Mucosa of descending colon (tissue), 3 donors: ENCODE results near the gene POLL. TPM values are rescaled to one million over a fixed set of nuclear protein-coding genes. Genes with fewer than 3 reads are reported as not detected.

Experiments used
- ATAC-seq: fragments of 200-7000 bp; cut with Tn5 transposase; one replicate; pipeline ENCODE4 v1.9.1; 2020; ENCODE audit warnings: mild to moderate bottlenecking, moderate library complexity
- DNase-seq, 3 donors: peaks; one replicate each; pipeline ENCODE4 v3.0.0-alpha.2; 2020
- H3K36me3 ChIP-seq: fragments of 200-600 bp; one replicate; pipeline ENCODE4 v1.8.0; 2021; ENCODE audit warnings: low read depth, mild to moderate bottlenecking
- H3K4me1 ChIP-seq: fragments of 200-600 bp; one replicate; pipeline ENCODE4 v1.8.0; 2021; ENCODE audit warnings: low read depth, mild to moderate bottlenecking
- H3K4me3 ChIP-seq: fragments of 200-600 bp; one replicate; pipeline ENCODE4 v1.8.0; 2021; ENCODE audit warnings: mild to moderate bottlenecking
- H3K9me3 ChIP-seq: fragments of 200-600 bp; one replicate; pipeline ENCODE4 v1.8.0; 2021; ENCODE audit warnings: mild to moderate bottlenecking
- intact Hi-C, 2 donors: fragments of 100-400 bp; cut with DNase I in 1 of 2; cut with micrococcal nuclease in 1 of 2; formaldehyde crosslinking; loops; one replicate each; pipeline versions ENCODE4 v1.11.0 to v1.11.1; 2022; cut with DNase I, micrococcal nuclease
- microRNA-seq: library from miRNA; unstranded; fragments of <30 nt; microRNA quantifications from one replicate; pipeline ENCODE4, GENCODE V29; 2019
- total RNA-seq, 3 donors: library from RNA; stranded (reverse); fragmentation: NEBNext Ultra II Directional in 2 of 3; extraction: Animal tissue kit (Norgen Biotek cat#: 25700) in 2 of 3; gene quantifications; one replicate each; pipeline versions ENCODE4 v1.2.1 to v1.2.4, GENCODE V29; 2021 to 2023
- TF ChIP-seq, protein P1 (sequence below): fragments of 200-600 bp; IDR thresholded peaks from one replicate; pipeline ENCODE4 v1.8.0; 2022; ENCODE audit warnings: antibody characterized with exemption, mild to moderate bottlenecking
- donor health status: DM: no; HTN: no; CAD: no; lungs with moderate emphysema.
- donor health status: DM: no; HTN: no; CAD: no.
- donor health status: DM: no; HTN: yes; CAD: no.

POLL gene
- total RNA-seq, 3 donors from 2014 or later: 27.2 to 36.1 (median 32.1) TPM

- no peaks in the 10 kb centered on the region for H3K9me3 ChIP-seq
- no peak overlapping the region for H3K4me3 ChIP-seq
- TF ChIP-seq, protein P1, sequence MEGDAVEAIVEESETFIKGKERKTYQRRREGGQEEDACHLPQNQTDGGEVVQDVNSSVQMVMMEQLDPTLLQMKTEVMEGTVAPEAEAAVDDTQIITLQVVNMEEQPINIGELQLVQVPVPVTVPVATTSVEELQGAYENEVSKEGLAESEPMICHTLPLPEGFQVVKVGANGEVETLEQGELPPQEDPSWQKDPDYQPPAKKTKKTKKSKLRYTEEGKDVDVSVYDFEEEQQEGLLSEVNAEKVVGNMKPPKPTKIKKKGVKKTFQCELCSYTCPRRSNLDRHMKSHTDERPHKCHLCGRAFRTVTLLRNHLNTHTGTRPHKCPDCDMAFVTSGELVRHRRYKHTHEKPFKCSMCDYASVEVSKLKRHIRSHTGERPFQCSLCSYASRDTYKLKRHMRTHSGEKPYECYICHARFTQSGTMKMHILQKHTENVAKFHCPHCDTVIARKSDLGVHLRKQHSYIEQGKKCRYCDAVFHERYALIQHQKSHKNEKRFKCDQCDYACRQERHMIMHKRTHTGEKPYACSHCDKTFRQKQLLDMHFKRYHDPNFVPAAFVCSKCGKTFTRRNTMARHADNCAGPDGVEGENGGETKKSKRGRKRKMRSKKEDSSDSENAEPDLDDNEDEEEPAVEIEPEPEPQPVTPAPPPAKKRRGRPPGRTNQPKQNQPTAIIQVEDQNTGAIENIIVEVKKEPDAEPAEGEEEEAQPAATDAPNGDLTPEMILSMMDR: no peak
- DNase-seq (no peak), ATAC-seq (no peak)
- H3K4me1 ChIP-seq: peaks cover 10% of the 10 kb centered on the region
- H3K36me3 ChIP-seq: no peaks in the 10 kb centered on the region
- intact Hi-C loops: no loop called here
These were observed 58.9 kb downstream of the POLL start for GRCh38 chr10:101529207-101529606.

Small RNA genes lying within 50 kb of the gene (microRNA-seq; reads per million reads assigned to microRNA genes)
- not detected for gene MIR3158-1
- not detected for gene MIR3158-2

Other genes with a start within 250 kb of the POLL start
- 10 to 100 TPM; 12.4 to 19.5 (median 16.0) TPM for gene BTRC, start 234.1 kb downstream of the POLL start, total RNA-seq
- gene DPCD, start 64 bp upstream of the POLL start, total RNA-seq: 10 to 100 TPM in 1 of 3 donors, 1 to 10 TPM in 2; 6.8 to 12.3 (median 9.9) TPM
- 100 to 1,000 TPM in 1 of 3 donors, 10 to 100 TPM in 2; 57.3 to 126 (median 73.3) TPM for gene FBXW4, start 106.9 kb upstream of the POLL start, total RNA-seq
- gene FGF8, start 187.9 kb upstream of the POLL start, total RNA-seq: not detected
- gene NPM3, start 195.2 kb upstream of the POLL start, total RNA-seq: 10 to 100 TPM; 14.4 to 27.4 (median 15.3) TPM
- 100 to 1,000 TPM in 2 of 3 donors, 10 to 100 TPM in 1; 80.8 to 112 (median 110) TPM for gene OGA, start 230.2 kb upstream of the POLL start, total RNA-seq